Vagina (tissue), 2 donors: ENCODE data around the gene MTX3. TPM values are rescaled to one million over a fixed set of nuclear protein-coding genes. Genes with fewer than 3 reads are reported as not detected.

ENCODE experiments used
- DNase-seq, 2 donors: peaks; one replicate each; pipeline ENCODE4 v3.0.0-alpha.2; 2017; ENCODE audit errors: extremely low spot score in 2 of 2
- H3K27ac ChIP-seq: fragments of 200-600 bp; sonication (generic); one replicate; pipeline ENCODE4 v1.5.1; 2019
- H3K27me3 ChIP-seq: fragments of 200-600 bp; sonication (generic); one replicate; pipeline ENCODE4 v1.5.1; 2019
- H3K36me3 ChIP-seq, 2 donors: fragments of 200-600 bp; sonication (generic); one replicate each; pipeline ENCODE4 v1.5.1; 2017 to 2019
- H3K4me1 ChIP-seq: fragments of 200-600 bp; sonication (generic); one replicate; pipeline ENCODE4 v1.5.1; 2019
- H3K4me3 ChIP-seq, 2 donors: fragments of 200-600 bp; sonication (generic); 1 replicate in 1 of 2; 2 replicates in 1 of 2; pipeline ENCODE4 v1.5.1; 2016 to 2019
- H3K9me3 ChIP-seq: fragments of 200-600 bp; sonication (generic); one replicate; pipeline ENCODE4 v1.5.1; 2019
- CTCF ChIP-seq, 3 experiments: fragments of 450-650 bp in 2 of 3; fragments of 200-600 bp in 1 of 3; sonication (generic) in 1 of 3; IDR thresholded peaks; one replicate each; pipeline ENCODE4 v1.5.1; 2017 to 2019; ENCODE audit warnings: antibody characterized with exemption in 3 of 3, mild to moderate bottlenecking in 2 of 3, moderate library complexity in 2 of 3
- POLR2A ChIP-seq, 2 donors: fragments of 450-650 bp; IDR thresholded peaks; one replicate each; pipeline ENCODE4 v1.6.1; 2017; ENCODE audit warnings: antibody characterized with exemption in 2 of 2, mild to moderate bottlenecking in 2 of 2, moderate library complexity in 2 of 2
- POLR2AphosphoS5 ChIP-seq, 2 donors: sonication (generic); formaldehyde crosslinking; IDR thresholded peaks; one replicate each; pipeline ENCODE4 v1.9.0; 2017; ENCODE audit warnings: antibody characterized with exemption in 2 of 2, mild to moderate bottlenecking in 2 of 2, low read depth in 1 of 2; ENCODE audit not compliant: insufficient read depth in 1 of 2
- intact Hi-C: fragments of 100-400 bp; cut with DNase I; formaldehyde crosslinking; loops from one replicate; pipeline ENCODE4 v1.15.1; 2023
- total RNA-seq: library from RNA; depleted of rRNA; stranded (reverse); fragments of >200 nt; gene quantifications from one replicate; pipeline ENCODE4 v1.2.3, GENCODE V29; 2016

The MTX3 gene
- total RNA-seq, 1 donor from 2014 or later = 8.1 TPM

DNA sequence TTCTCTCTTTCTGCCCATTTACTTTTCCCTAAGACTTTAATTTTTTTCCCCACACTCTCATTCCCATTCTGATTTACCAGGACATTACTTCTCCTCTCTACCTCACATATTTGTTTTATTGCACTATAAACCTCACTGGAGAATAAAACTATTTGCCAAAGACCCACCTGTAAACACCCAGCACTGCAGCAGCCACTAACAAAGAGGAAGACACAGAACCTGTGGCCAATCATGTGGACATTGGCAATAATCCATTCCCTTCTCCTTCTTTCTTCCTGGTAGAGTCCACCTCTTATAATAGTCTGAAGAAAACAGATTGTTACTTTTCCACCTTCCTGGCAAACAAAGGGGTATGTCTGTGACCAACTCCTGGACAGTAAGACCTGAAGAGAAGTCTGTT, 35.8 kb upstream of the MTX3 start:
- DNase-seq = no peak
- Histone ChIP-seq H3K9me3 (no peaks in the 10 kb centered on the region), H3K36me3 (no peaks in the 10 kb centered on the region), H3K27me3 (no peaks in the 10 kb centered on the region), H3K4me3 (no peak overlapping the region), H3K27ac (no peak overlapping the region), H3K4me1 (no peaks in the 10 kb centered on the region)
- TF ChIP-seq CTCF (IDR thresholded peaks at IDR 0.05) = no peak
- no peak for TF ChIP-seq POLR2A (IDR thresholded peaks at IDR 0.05)
- no peak for TF ChIP-seq POLR2AphosphoS5 (IDR thresholded peaks at IDR 0.05; ENCODE audit: insufficient read depth in 1 of 2, low read depth in 1 of 2)
- intact Hi-C loops = no loop called here

GRCh38 chr5:80025069-80025468, 34.0 kb upstream of the MTX3 start:
- no peaks in the 10 kb centered on the region for H3K9me3 ChIP-seq
- no peak for TF ChIP-seq POLR2AphosphoS5 (IDR thresholded peaks at IDR 0.05; ENCODE audit: insufficient read depth in 1 of 2, low read depth in 1 of 2)
- no peak for TF ChIP-seq POLR2A (IDR thresholded peaks at IDR 0.05)
- TF ChIP-seq CTCF (IDR thresholded peaks at IDR 0.05) = no peak
- H3K27ac ChIP-seq = no peak overlapping the region
- H3K4me3 ChIP-seq = no peak overlapping the region
- no peak for DNase-seq
- no peaks in the 10 kb centered on the region for H3K36me3 ChIP-seq
- no peaks in the 10 kb centered on the region for H3K27me3 ChIP-seq
- intact Hi-C loops = no loop called here
- no peaks in the 10 kb centered on the region for H3K4me1 ChIP-seq

GRCh38 chr5:80010754-80011392, 19.8 kb upstream of the MTX3 start:
- no peaks in the 10 kb centered on the region for H3K9me3 ChIP-seq
- H3K27me3 ChIP-seq = no peaks in the 10 kb centered on the region
- DNase-seq = no peak
- H3K4me1 ChIP-seq = no peaks in the 10 kb centered on the region
- H3K36me3 ChIP-seq = no peaks in the 10 kb centered on the region
- no peak overlapping the region for H3K27ac ChIP-seq
- no peak for TF ChIP-seq POLR2AphosphoS5 (IDR thresholded peaks at IDR 0.05; ENCODE audit: insufficient read depth in 1 of 2, low read depth in 1 of 2)
- TF ChIP-seq CTCF (IDR thresholded peaks at IDR 0.05) = no peak
- no peak for TF ChIP-seq POLR2A (IDR thresholded peaks at IDR 0.05)
- H3K4me3 ChIP-seq = no peak overlapping the region
- intact Hi-C loops = no loop called here

DNA sequence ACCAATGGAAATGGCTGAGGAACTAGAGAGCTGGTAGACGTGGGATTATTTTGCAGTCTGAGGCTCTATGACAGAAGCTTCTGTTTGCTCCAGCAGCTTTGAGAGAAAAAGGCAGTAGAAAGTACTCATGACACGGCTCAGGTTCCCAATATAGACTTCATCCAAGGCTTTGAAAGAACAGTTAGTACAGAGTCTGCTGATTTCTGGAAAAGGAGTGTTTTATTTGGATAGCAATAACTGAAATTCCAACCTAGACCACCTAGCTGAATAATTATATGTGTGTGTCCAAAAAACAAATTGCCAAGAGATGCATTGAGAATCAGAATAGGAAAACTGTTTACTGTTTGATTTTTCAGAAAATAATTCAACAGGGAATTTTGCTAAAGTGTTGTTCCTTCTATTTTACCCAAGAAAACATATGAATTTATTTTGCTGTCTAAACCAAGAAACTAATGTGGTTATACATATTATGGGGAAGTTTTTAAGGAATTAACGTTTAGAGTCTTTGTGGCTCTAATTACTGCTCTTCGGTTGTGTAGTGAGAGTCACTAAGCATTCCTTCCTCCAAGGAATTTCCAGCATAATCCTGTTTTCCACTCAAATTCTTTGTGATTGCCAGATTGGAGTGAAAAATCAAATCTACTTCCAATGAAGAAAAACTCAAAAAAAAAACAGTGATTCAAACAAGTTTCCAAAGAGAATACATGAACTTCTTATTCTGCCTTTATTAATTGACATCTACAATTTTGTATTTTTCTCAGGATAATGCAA, 18.1 kb upstream of the MTX3 start:
- H3K4me3 ChIP-seq = no peak overlapping the region
- H3K27ac ChIP-seq = no peak overlapping the region
- no peak for DNase-seq
- no peaks in the 10 kb centered on the region for H3K9me3 ChIP-seq
- no peaks in the 10 kb centered on the region for H3K27me3 ChIP-seq
- TF ChIP-seq POLR2A (IDR thresholded peaks at IDR 0.05) (no peak), POLR2AphosphoS5 (IDR thresholded peaks at IDR 0.05; ENCODE audit: insufficient read depth in 1 of 2, low read depth in 1 of 2) (no peak), CTCF (IDR thresholded peaks at IDR 0.05) (no peak)
- intact Hi-C loops = no loop called here
- H3K4me1 ChIP-seq = no peaks in the 10 kb centered on the region
- no peaks in the 10 kb centered on the region for H3K36me3 ChIP-seq

- no peaks in the 10 kb centered on the region for H3K36me3 ChIP-seq
- no peaks in the 10 kb centered on the region for H3K9me3 ChIP-seq
- no peak for TF ChIP-seq CTCF (IDR thresholded peaks at IDR 0.05)
- TF ChIP-seq POLR2AphosphoS5 (IDR thresholded peaks at IDR 0.05; ENCODE audit: insufficient read depth in 1 of 2, low read depth in 1 of 2) = no peak
- TF ChIP-seq POLR2A (IDR thresholded peaks at IDR 0.05) = no peak
- no peak for DNase-seq
- H3K4me1 ChIP-seq = no peaks in the 10 kb centered on the region
- intact Hi-C loops = no loop called here
- H3K4me3 ChIP-seq = no peak overlapping the region
- no peak overlapping the region for H3K27ac ChIP-seq
- no peaks in the 10 kb centered on the region for H3K27me3 ChIP-seq
Measured at GRCh38 chr5:80002677-80003076, 11.6 kb upstream of the MTX3 start.
